ENCODE measurements around the gene MLPH. TPM values are rescaled to one million over a fixed set of nuclear protein-coding genes. Genes with fewer than 3 reads are reported as not detected.
A peak's percentile ranks its signal among the peaks of the same experiment; 100 is the strongest.

Gene MLPH
- total RNA-seq, 1 donor from 2014 or later = 73.5 TPM

GRCh38 chr2:237570776-237571335 lies 83.8 kb downstream of the MLPH start:
- no peak overlapping the region for H3K4me3 ChIP-seq
- H3K27ac ChIP-seq (replicated peaks) = no peak overlapping the region
- intact Hi-C loops (cut with micrococcal nuclease) = loop anchor here (5.0 kb wide), 1 partner anchor 59 kb away; no protein-coding TSS in a partner anchor
- no peak for DNase-seq
- H3K36me3 ChIP-seq = no peaks in the 10 kb centered on the region
- no peaks in the 10 kb centered on the region for H3K27me3 ChIP-seq (ENCODE audit: low read depth)
- no peaks in the 10 kb centered on the region for H3K9me3 ChIP-seq (replicated peaks)
- TF ChIP-seq CTCF (IDR thresholded peaks at IDR 0.05; ENCODE audit: borderline replicate concordance) = no peak
- H3K4me1 ChIP-seq = peaks cover 29% of the 10 kb centered on the region

- Histone ChIP-seq H3K27me3 (ENCODE audit: low read depth) (no peaks in the 10 kb centered on the region), H3K4me1 (peaks cover 30% of the 10 kb centered on the region), H3K27ac (replicated peaks) (no peak overlapping the region), H3K9me3 (replicated peaks) (no peaks in the 10 kb centered on the region), H3K36me3 (no peaks in the 10 kb centered on the region), H3K4me3 (no peak overlapping the region)
- no peak for TF ChIP-seq CTCF (IDR thresholded peaks at IDR 0.05; ENCODE audit: borderline replicate concordance)
- no peak for DNase-seq
- intact Hi-C loops (cut with micrococcal nuclease) = loop anchor here (5.0 kb wide), 1 partner anchor 59 kb away; no protein-coding TSS in a partner anchor
Observed at GRCh38 chr2:237571551-237571950, 84.5 kb downstream of the MLPH start.

- Histone ChIP-seq H3K9me3 (replicated peaks) (no peaks in the 10 kb centered on the region), H3K4me1 (peaks cover 30% of the 10 kb centered on the region), H3K4me3 (peak overlapping the region; percentile 32), H3K27ac (replicated peaks) (no peak overlapping the region), H3K36me3 (no peaks in the 10 kb centered on the region), H3K27me3 (ENCODE audit: low read depth) (no peaks in the 10 kb centered on the region)
- peak; percentile 99 for TF ChIP-seq CTCF (IDR thresholded peaks at IDR 0.05; ENCODE audit: borderline replicate concordance)
- intact Hi-C loops (cut with micrococcal nuclease) = loop anchor here (5.0 kb wide), 1 partner anchor 60 kb away; no protein-coding TSS in a partner anchor
- peak; percentile 88 for DNase-seq
Observed at GRCh38 chr2:237572021-237572741, 85.1 kb downstream of the MLPH start.

- TF ChIP-seq CTCF (IDR thresholded peaks at IDR 0.05; ENCODE audit: borderline replicate concordance) = no peak
- no peak for DNase-seq
- H3K9me3 ChIP-seq (replicated peaks) = no peaks in the 10 kb centered on the region
- intact Hi-C loops (cut with micrococcal nuclease) = loop anchor here (5.0 kb wide), 1 partner anchor 60 kb away; no protein-coding TSS in a partner anchor
- H3K4me1 ChIP-seq = peaks cover 30% of the 10 kb centered on the region
- no peak overlapping the region for H3K27ac ChIP-seq (replicated peaks)
- no peaks in the 10 kb centered on the region for H3K36me3 ChIP-seq
- H3K4me3 ChIP-seq = no peak overlapping the region
- no peaks in the 10 kb centered on the region for H3K27me3 ChIP-seq (ENCODE audit: low read depth)
Observed at GRCh38 chr2:237572742-237573101, 85.7 kb downstream of the MLPH start.

GRCh38 chr2:237573721-237574415 lies 86.8 kb downstream of the MLPH start:
- H3K27ac ChIP-seq (replicated peaks) = no peak overlapping the region
- no peak for DNase-seq
- H3K4me1 ChIP-seq = peaks cover 30% of the 10 kb centered on the region
- intact Hi-C loops (cut with micrococcal nuclease) = loop anchor here (5.0 kb wide), 1 partner anchor 62 kb away; no protein-coding TSS in a partner anchor
- no peaks in the 10 kb centered on the region for H3K9me3 ChIP-seq (replicated peaks)
- H3K4me3 ChIP-seq = no peak overlapping the region
- TF ChIP-seq CTCF (IDR thresholded peaks at IDR 0.05; ENCODE audit: borderline replicate concordance) = no peak
- H3K36me3 ChIP-seq = no peaks in the 10 kb centered on the region
- H3K27me3 ChIP-seq (ENCODE audit: low read depth) = no peaks in the 10 kb centered on the region

All from left ventricle myocardium inferior (tissue), 1 donor.